WERI-Rb-1 (cell line): Measurements from ENCODE around the gene PGS1.

Source experiments
- DNase-seq: peaks from one replicate; pipeline ENCODE4 v3.0.0-alpha.2; 2020
- H3K27ac ChIP-seq: fragments of 250-450 bp; sonication (Bioruptor Pico); 2 replicates; pipeline ENCODE4 v1.5.1; 2020; ENCODE audit warnings: mild to moderate bottlenecking, moderate library complexity
- H3K27me3 ChIP-seq: fragments of 250-450 bp; sonication (Bioruptor Pico); 2 replicates; pipeline ENCODE4 v1.5.1; 2021; ENCODE audit warnings: mild to moderate bottlenecking, low read depth, moderate library complexity; ENCODE audit not compliant: insufficient read depth, severe bottlenecking
- H3K36me3 ChIP-seq: fragments of 250-450 bp; sonication (Bioruptor Pico); 2 replicates; pipeline ENCODE4 v1.5.1; 2020; ENCODE audit warnings: mild to moderate bottlenecking, moderate library complexity
- H3K4me3 ChIP-seq: 2 replicates; pipeline ENCODE4 v1.5.1; 2011; ENCODE audit warnings: low read depth, mild to moderate bottlenecking, control low read depth, low read length
- H3K9me3 ChIP-seq: fragments of 250-450 bp; sonication (Bioruptor Pico); 2 replicates; pipeline ENCODE4 v1.5.1; 2021; ENCODE audit warnings: mild to moderate bottlenecking, moderate library complexity; ENCODE audit not compliant: severe bottlenecking
- CTCF ChIP-seq: IDR thresholded peaks from 2 replicates; pipeline ENCODE4 v1.5.1; 2011; ENCODE audit warnings: low read depth, mild to moderate bottlenecking, control low read depth, inconsistent platforms, low read length

The PGS1 gene

GRCh38 chr17:78342449-78343186, 35.8 kb upstream of the PGS1 start:
- no peak for DNase-seq
- TF ChIP-seq CTCF = no peak
- H3K36me3 ChIP-seq = no peaks in the 10 kb centered on the region
- H3K9me3 ChIP-seq = no peaks in the 10 kb centered on the region
- H3K4me3 ChIP-seq = no peak overlapping the region
- H3K27ac ChIP-seq = no peak overlapping the region; the same call in 1 of the 2 replicates
- no peaks in the 10 kb centered on the region for H3K27me3 ChIP-seq

GRCh38 chr17:78343187-78343542, 35.3 kb upstream of the PGS1 start:
- Histone ChIP-seq H3K27ac (no peak overlapping the region; the same call in 1 of the 2 replicates), H3K4me3 (no peak overlapping the region), H3K9me3 (no peaks in the 10 kb centered on the region), H3K36me3 (no peaks in the 10 kb centered on the region), H3K27me3 (no peaks in the 10 kb centered on the region)
- no peak for DNase-seq
- no peak for TF ChIP-seq CTCF

GRCh38 chr17:78343543-78344201, 34.8 kb upstream of the PGS1 start:
- Histone ChIP-seq H3K9me3 (no peaks in the 10 kb centered on the region), H3K36me3 (no peaks in the 10 kb centered on the region), H3K4me3 (no peak overlapping the region), H3K27me3 (no peaks in the 10 kb centered on the region), H3K27ac (peak overlapping the region; percentile 10)
- DNase-seq = peak; percentile 84
- no peak for TF ChIP-seq CTCF

GRCh38 chr17:78344666-78345065, 33.8 kb upstream of the PGS1 start:
- H3K27ac ChIP-seq = peak overlapping the region; percentile 49
- H3K4me3 ChIP-seq = no peak overlapping the region
- TF ChIP-seq CTCF = no peak
- no peaks in the 10 kb centered on the region for H3K27me3 ChIP-seq
- no peaks in the 10 kb centered on the region for H3K9me3 ChIP-seq
- peak; percentile 97 for DNase-seq
- no peaks in the 10 kb centered on the region for H3K36me3 ChIP-seq

GRCh38 chr17:78345172-78345571, 33.3 kb upstream of the PGS1 start:
- TF ChIP-seq CTCF = 0 out of 2 replicates have a peak, but pooled peaks have one; percentile 7
- Histone ChIP-seq H3K27me3 (no peaks in the 10 kb centered on the region), H3K4me3 (no peak overlapping the region), H3K27ac (peak overlapping the region; percentile 49), H3K9me3 (no peaks in the 10 kb centered on the region), H3K36me3 (no peaks in the 10 kb centered on the region)
- no peak for DNase-seq
